ENCODE measurements around the gene TGFB1I1.

The TGFB1I1 gene

GRCh38 chr16:31470615-31471014 is 1.3 kb upstream of the TGFB1I1 start:
- ATAC-seq (replicated peaks) (no peak), DNase-seq (no peak)
- Mint-ChIP-seq H3K4me1 (ENCODE audit: low read depth in 2 of 2) (peaks cover 6 to 13% of the 10 kb centered on the region in 2 donors), H3K36me3 (ENCODE audit: insufficient read depth) (peaks cover 11% of the 10 kb centered on the region), H3K27me3 (peaks cover 22 to 29% of the 10 kb centered on the region in 2 donors), H3K9me3 (no peaks in the 10 kb centered on the region), H3K27ac (no peak overlapping the region), H3K4me3 (no peak overlapping the region)

GRCh38 chr16:31471241-31471874 is 594 bp upstream of the TGFB1I1 start:
- DNase-seq (no peak), ATAC-seq (replicated peaks) (no peak)
- peak overlapping the region in 1 of 2 donors; percentile 24 for H3K4me3 Mint-ChIP-seq
- peaks cover 10 to 17% of the 10 kb centered on the region in 2 donors for H3K4me1 Mint-ChIP-seq (ENCODE audit: low read depth in 2 of 2)
- no peak overlapping the region for H3K27ac Mint-ChIP-seq
- H3K27me3 Mint-ChIP-seq: peaks cover 22 to 29% of the 10 kb centered on the region in 2 donors
- peaks cover 9% of the 10 kb centered on the region for H3K36me3 Mint-ChIP-seq (ENCODE audit: insufficient read depth)
- H3K9me3 Mint-ChIP-seq: no peaks in the 10 kb centered on the region

GRCh38 chr16:31472709-31473203 is 804 bp downstream of the TGFB1I1 start:
- peak overlapping the region; percentile 53 to 65 for H3K4me3 Mint-ChIP-seq
- no peaks in the 10 kb centered on the region for H3K9me3 Mint-ChIP-seq
- peaks cover 13 to 18% of the 10 kb centered on the region in 2 donors for H3K4me1 Mint-ChIP-seq (ENCODE audit: low read depth in 2 of 2)
- no peak overlapping the region for H3K27ac Mint-ChIP-seq
- no peak for ATAC-seq (replicated peaks)
- no peak for DNase-seq
- H3K27me3 Mint-ChIP-seq: peaks cover 22 to 29% of the 10 kb centered on the region in 2 donors
- peaks cover 11% of the 10 kb centered on the region for H3K36me3 Mint-ChIP-seq (ENCODE audit: insufficient read depth)

- Mint-ChIP-seq H3K36me3 (ENCODE audit: insufficient read depth) (peaks cover 7% of the 10 kb centered on the region), H3K4me3 (peak overlapping the region in 1 of 2 donors; percentile 65), H3K9me3 (no peaks in the 10 kb centered on the region), H3K27ac (no peak overlapping the region), H3K27me3 (peaks cover 22 to 29% of the 10 kb centered on the region in 2 donors), H3K4me1 (ENCODE audit: low read depth in 2 of 2) (peaks cover 18 to 23% of the 10 kb centered on the region in 2 donors)
- no peak for ATAC-seq (replicated peaks)
- no peak for DNase-seq
These were observed 1.5 kb downstream of the TGFB1I1 start for GRCh38 chr16:31473264-31473984.

GRCh38 chr16:31474173-31474714 is 2.3 kb downstream of the TGFB1I1 start:
- DNase-seq (no peak), ATAC-seq (replicated peaks) (no peak)
- Mint-ChIP-seq H3K27ac (no peak overlapping the region), H3K9me3 (no peaks in the 10 kb centered on the region), H3K36me3 (ENCODE audit: insufficient read depth) (peaks cover 11% of the 10 kb centered on the region), H3K4me3 (no peak overlapping the region), H3K27me3 (peaks cover 22 to 29% of the 10 kb centered on the region in 2 donors), H3K4me1 (ENCODE audit: low read depth in 2 of 2) (peaks cover 18 to 23% of the 10 kb centered on the region in 2 donors)

- peaks cover 18 to 23% of the 10 kb centered on the region in 2 donors for H3K4me1 Mint-ChIP-seq (ENCODE audit: low read depth in 2 of 2)
- DNase-seq (no peak), ATAC-seq (replicated peaks) (no peak)
- H3K36me3 Mint-ChIP-seq (ENCODE audit: insufficient read depth): peaks cover 11% of the 10 kb centered on the region
- peak overlapping the region in 1 of 2 donors; percentile 87 for H3K4me3 Mint-ChIP-seq
- H3K9me3 Mint-ChIP-seq: no peaks in the 10 kb centered on the region
- H3K27ac Mint-ChIP-seq: peak overlapping the region in 1 of 2 donors; percentile 51
- peaks cover 22 to 29% of the 10 kb centered on the region in 2 donors for H3K27me3 Mint-ChIP-seq
These were observed 3.1 kb downstream of the TGFB1I1 start for GRCh38 chr16:31474773-31475738.

- Mint-ChIP-seq H3K9me3 (no peaks in the 10 kb centered on the region), H3K27me3 (peaks cover 22 to 26% of the 10 kb centered on the region in 2 donors), H3K4me3 (peak overlapping the region; percentile 84 to 87), H3K27ac (peak overlapping the region; percentile 66 to 81), H3K4me1 (ENCODE audit: low read depth in 2 of 2) (peaks cover 18 to 23% of the 10 kb centered on the region in 2 donors), H3K36me3 (ENCODE audit: insufficient read depth) (peaks cover 11% of the 10 kb centered on the region)
- ATAC-seq (replicated peaks) (peak; percentile 38), DNase-seq (no peak)
These were observed 4.0 kb downstream of the TGFB1I1 start for GRCh38 chr16:31475946-31476302.

GRCh38 chr16:31476303-31477219 is 4.6 kb downstream of the TGFB1I1 start:
- ATAC-seq (replicated peaks) (peak; percentile 84), DNase-seq (peak; percentile 58 to 73 (median 67))
- H3K4me1 Mint-ChIP-seq (ENCODE audit: low read depth in 2 of 2): peaks cover 18 to 23% of the 10 kb centered on the region in 2 donors
- H3K36me3 Mint-ChIP-seq (ENCODE audit: insufficient read depth): peaks cover 11% of the 10 kb centered on the region
- H3K27ac Mint-ChIP-seq: peak overlapping the region; percentile 66 to 81
- H3K9me3 Mint-ChIP-seq: no peaks in the 10 kb centered on the region
- H3K4me3 Mint-ChIP-seq: peak overlapping the region; percentile 84 to 87
- peaks cover 16 to 20% of the 10 kb centered on the region in 2 donors for H3K27me3 Mint-ChIP-seq

GRCh38 chr16:31477220-31478216 is 5.6 kb downstream of the TGFB1I1 start:
- peaks cover 16 to 22% of the 10 kb centered on the region in 2 donors for H3K4me1 Mint-ChIP-seq (ENCODE audit: low read depth in 2 of 2)
- no peaks in the 10 kb centered on the region for H3K9me3 Mint-ChIP-seq
- H3K4me3 Mint-ChIP-seq: peak overlapping the region; percentile 84 to 87
- DNase-seq (peak in 1 of 3 experiments; percentile 18), ATAC-seq (replicated peaks) (peak; percentile 28)
- peaks cover 12% of the 10 kb centered on the region in 2 donors for H3K27me3 Mint-ChIP-seq
- H3K36me3 Mint-ChIP-seq (ENCODE audit: insufficient read depth): peaks cover 11% of the 10 kb centered on the region
- peak overlapping the region in 1 of 2 donors; percentile 54 for H3K27ac Mint-ChIP-seq

GRCh38 chr16:31478956-31479355 is 7.0 kb downstream of the TGFB1I1 start:
- peaks cover 15 to 19% of the 10 kb centered on the region in 2 donors for H3K4me1 Mint-ChIP-seq (ENCODE audit: low read depth in 2 of 2)
- ATAC-seq (replicated peaks): no peak
- no peaks in the 10 kb centered on the region for H3K9me3 Mint-ChIP-seq
- peaks cover 11% of the 10 kb centered on the region for H3K36me3 Mint-ChIP-seq (ENCODE audit: insufficient read depth)
- DNase-seq: no peak
- H3K4me3 Mint-ChIP-seq: no peak overlapping the region
- no peak overlapping the region for H3K27ac Mint-ChIP-seq
- no peaks in the 10 kb centered on the region for H3K27me3 Mint-ChIP-seq

- no peak overlapping the region for H3K4me3 Mint-ChIP-seq
- H3K9me3 Mint-ChIP-seq: no peaks in the 10 kb centered on the region
- peaks cover 11% of the 10 kb centered on the region for H3K36me3 Mint-ChIP-seq (ENCODE audit: insufficient read depth)
- ATAC-seq (replicated peaks) (no peak), DNase-seq (no peak)
- H3K27ac Mint-ChIP-seq: no peak overlapping the region
- peaks cover 15 to 19% of the 10 kb centered on the region in 2 donors for H3K4me1 Mint-ChIP-seq (ENCODE audit: low read depth in 2 of 2)
- no peaks in the 10 kb centered on the region for H3K27me3 Mint-ChIP-seq
These were observed 7.8 kb downstream of the TGFB1I1 start for GRCh38 chr16:31479751-31480150.

Data from effector memory CD8-positive, alpha-beta T cell (primary cell).